Measurements from ENCODE around the gene HDAC9. TPM values are rescaled to one million over a fixed set of nuclear protein-coding genes. Genes with fewer than 3 reads are reported as not detected.

HDAC9 gene
- total RNA-seq, 2 donors from 2014 or later, result 8.3 to 31.9 TPM

GRCh38 chr7:18905316-18905943 is 409.9 kb downstream of the HDAC9 start:
- no peaks in the 10 kb centered on the region for H3K36me3 ChIP-seq
- WGBS, result 86% methylated on average over 2 of the region's 2 CpGs
- intact Hi-C loops (cut with DNase I), result no loop called here
- no peak for DNase-seq (ENCODE audit: low spot score)
- no peaks in the 10 kb centered on the region for H3K9me3 ChIP-seq
- no peaks in the 10 kb centered on the region for H3K27me3 ChIP-seq (replicated peaks; ENCODE audit: insufficient read depth)
- no peak overlapping the region for H3K4me3 ChIP-seq
- H3K27ac ChIP-seq, result no peak overlapping the region
- no peaks in the 10 kb centered on the region for H3K4me1 ChIP-seq (replicated peaks)
- TF ChIP-seq POLR2A (IDR thresholded peaks at IDR 0.05) (no peak), POLR2AphosphoS5 (IDR thresholded peaks at IDR 0.05) (no peak)
- TF ChIP-seq, protein P1, sequence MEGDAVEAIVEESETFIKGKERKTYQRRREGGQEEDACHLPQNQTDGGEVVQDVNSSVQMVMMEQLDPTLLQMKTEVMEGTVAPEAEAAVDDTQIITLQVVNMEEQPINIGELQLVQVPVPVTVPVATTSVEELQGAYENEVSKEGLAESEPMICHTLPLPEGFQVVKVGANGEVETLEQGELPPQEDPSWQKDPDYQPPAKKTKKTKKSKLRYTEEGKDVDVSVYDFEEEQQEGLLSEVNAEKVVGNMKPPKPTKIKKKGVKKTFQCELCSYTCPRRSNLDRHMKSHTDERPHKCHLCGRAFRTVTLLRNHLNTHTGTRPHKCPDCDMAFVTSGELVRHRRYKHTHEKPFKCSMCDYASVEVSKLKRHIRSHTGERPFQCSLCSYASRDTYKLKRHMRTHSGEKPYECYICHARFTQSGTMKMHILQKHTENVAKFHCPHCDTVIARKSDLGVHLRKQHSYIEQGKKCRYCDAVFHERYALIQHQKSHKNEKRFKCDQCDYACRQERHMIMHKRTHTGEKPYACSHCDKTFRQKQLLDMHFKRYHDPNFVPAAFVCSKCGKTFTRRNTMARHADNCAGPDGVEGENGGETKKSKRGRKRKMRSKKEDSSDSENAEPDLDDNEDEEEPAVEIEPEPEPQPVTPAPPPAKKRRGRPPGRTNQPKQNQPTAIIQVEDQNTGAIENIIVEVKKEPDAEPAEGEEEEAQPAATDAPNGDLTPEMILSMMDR (IDR thresholded peaks at IDR 0.05), result no peak

DNA sequence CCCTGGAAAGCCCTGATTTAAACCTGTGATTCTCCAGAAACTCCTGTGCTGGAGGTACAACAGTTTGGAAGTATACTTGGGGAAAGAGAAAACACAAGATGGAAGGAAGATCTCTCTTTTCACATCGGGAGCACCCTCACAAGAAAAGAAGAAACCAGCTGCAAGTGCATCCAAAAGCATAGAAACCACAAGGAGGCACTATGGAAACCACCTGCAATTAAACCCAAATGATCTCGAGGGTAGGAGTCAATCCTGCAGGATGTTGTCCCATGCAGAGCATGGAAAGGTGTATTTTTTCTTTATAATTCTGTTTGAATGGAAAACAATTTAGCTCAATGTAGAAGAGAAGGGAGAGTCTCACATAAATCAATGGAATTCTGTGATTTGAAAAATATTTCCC is 411.4 kb downstream of the HDAC9 start:
- Histone ChIP-seq H3K4me1 (replicated peaks) (no peaks in the 10 kb centered on the region), H3K4me3 (no peak overlapping the region), H3K9me3 (no peaks in the 10 kb centered on the region), H3K36me3 (no peaks in the 10 kb centered on the region), H3K27ac (no peak overlapping the region), H3K27me3 (replicated peaks; ENCODE audit: insufficient read depth) (no peaks in the 10 kb centered on the region)
- 55% methylated on average over 2 of the region's 2 CpGs for WGBS
- intact Hi-C loops (cut with DNase I), result no loop called here
- TF ChIP-seq POLR2A (IDR thresholded peaks at IDR 0.05) (no peak), POLR2AphosphoS5 (IDR thresholded peaks at IDR 0.05) (no peak)
- TF ChIP-seq, protein P1 (IDR thresholded peaks at IDR 0.05), result no peak
- no peak for DNase-seq (ENCODE audit: low spot score)

DNA sequence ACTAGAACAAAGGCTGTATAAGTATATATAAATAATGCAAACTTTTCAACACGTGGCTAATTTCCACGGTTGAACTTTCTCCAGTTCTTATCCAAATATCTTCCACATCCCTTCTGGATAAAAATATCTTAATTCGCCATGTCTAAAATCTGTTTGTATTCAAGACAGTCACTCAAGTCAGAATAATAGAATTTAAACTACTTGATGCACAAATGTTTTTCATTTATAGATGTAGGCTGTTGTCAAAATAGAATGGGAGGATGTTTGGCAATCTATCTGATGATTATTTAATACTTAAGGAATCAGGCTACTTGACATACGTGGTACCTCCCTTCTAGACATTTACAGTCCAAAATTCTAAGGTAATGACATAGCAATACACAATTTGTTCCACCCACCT is 417.6 kb downstream of the HDAC9 start:
- DNase-seq (ENCODE audit: low spot score), result no peak
- intact Hi-C loops (cut with DNase I), result no loop called here
- no peaks in the 10 kb centered on the region for H3K9me3 ChIP-seq
- 78% methylated on average over 4 of the region's 4 CpGs for WGBS
- no peak overlapping the region for H3K27ac ChIP-seq
- no peaks in the 10 kb centered on the region for H3K27me3 ChIP-seq (replicated peaks; ENCODE audit: insufficient read depth)
- H3K36me3 ChIP-seq, result no peaks in the 10 kb centered on the region
- no peaks in the 10 kb centered on the region for H3K4me1 ChIP-seq (replicated peaks)
- TF ChIP-seq, protein P1 (IDR thresholded peaks at IDR 0.05), result no peak
- TF ChIP-seq POLR2AphosphoS5 (IDR thresholded peaks at IDR 0.05) (no peak), POLR2A (IDR thresholded peaks at IDR 0.05) (no peak)
- no peak overlapping the region for H3K4me3 ChIP-seq

- no peak for DNase-seq (ENCODE audit: low spot score)
- Histone ChIP-seq H3K27me3 (replicated peaks; ENCODE audit: insufficient read depth) (no peaks in the 10 kb centered on the region), H3K9me3 (no peaks in the 10 kb centered on the region), H3K4me3 (no peak overlapping the region), H3K36me3 (no peaks in the 10 kb centered on the region), H3K4me1 (replicated peaks) (no peaks in the 10 kb centered on the region), H3K27ac (no peak overlapping the region)
- WGBS, result 83% methylated on average over 3 of the region's 3 CpGs
- no peak for TF ChIP-seq POLR2AphosphoS5 (IDR thresholded peaks at IDR 0.05)
- TF ChIP-seq, protein P1 (IDR thresholded peaks at IDR 0.05), result no peak
- no peak for TF ChIP-seq POLR2A (IDR thresholded peaks at IDR 0.05)
- intact Hi-C loops (cut with DNase I), result no loop called here
Measured at GRCh38 chr7:18916826-18917225, 421.3 kb downstream of the HDAC9 start.

- no peak for TF ChIP-seq POLR2AphosphoS5 (IDR thresholded peaks at IDR 0.05)
- no peak for TF ChIP-seq POLR2A (IDR thresholded peaks at IDR 0.05)
- H3K36me3 ChIP-seq, result no peaks in the 10 kb centered on the region
- no peak overlapping the region for H3K4me3 ChIP-seq
- intact Hi-C loops (cut with DNase I), result no loop called here
- no peaks in the 10 kb centered on the region for H3K9me3 ChIP-seq
- no peaks in the 10 kb centered on the region for H3K27me3 ChIP-seq (replicated peaks; ENCODE audit: insufficient read depth)
- WGBS, result 61% methylated on average over 2 of the region's 2 CpGs
- H3K4me1 ChIP-seq (replicated peaks), result no peaks in the 10 kb centered on the region
- no peak for DNase-seq (ENCODE audit: low spot score)
- H3K27ac ChIP-seq, result no peak overlapping the region
Measured at GRCh38 chr7:18927134-18927533, 431.6 kb downstream of the HDAC9 start.

Data from prostate gland (tissue), 2 donors.